Amniotic stem cell (primary cell): Measurements from ENCODE around the gene SCUBE3.

Source experiments
- DNase-seq: peaks from one replicate; lab custom pipeline; 2025; lab: John Stamatoyannopoulos, UW

SCUBE3 gene

GRCh38 chr6:35213824-35214756, at the start of gene SCUBE3:
TSS of gene SCUBE3 (plus strand) at chr6:35213956. CDS start at chr6:35214419, 463 bp downstream.
- no peak for DNase-seq

GRCh38 chr6:35164277-35164676, 49.5 kb upstream of the SCUBE3 start:
- DNase-seq = no peak

GRCh38 chr6:35164868-35165267, 48.9 kb upstream of the SCUBE3 start:
- no peak for DNase-seq

GRCh38 chr6:35165630-35166071, 48.1 kb upstream of the SCUBE3 start:
- no peak for DNase-seq

GRCh38 chr6:35166116-35166515, 47.6 kb upstream of the SCUBE3 start:
- no peak for DNase-seq

GRCh38 chr6:35166520-35166919, 47.2 kb upstream of the SCUBE3 start:
- DNase-seq = no peak

GRCh38 chr6:35167505-35167904, 46.3 kb upstream of the SCUBE3 start:
- no peak for DNase-seq

- DNase-seq = no peak
Measured at GRCh38 chr6:35168461-35168861, 45.3 kb upstream of the SCUBE3 start.

- no peak for DNase-seq
Measured at GRCh38 chr6:35170166-35170565, 43.6 kb upstream of the SCUBE3 start.

- DNase-seq = no peak
Measured at GRCh38 chr6:35170891-35171290, 42.9 kb upstream of the SCUBE3 start.

- DNase-seq = no peak
Measured at GRCh38 chr6:35173044-35173426, 40.7 kb upstream of the SCUBE3 start.

- DNase-seq = no peak
Measured at GRCh38 chr6:35173427-35174087, 40.2 kb upstream of the SCUBE3 start.

GRCh38 chr6:35174088-35174434, 39.7 kb upstream of the SCUBE3 start:
- no peak for DNase-seq

- no peak for DNase-seq
Measured at GRCh38 chr6:35174501-35174900, 39.3 kb upstream of the SCUBE3 start.

GRCh38 chr6:35176301-35177024, 37.3 kb upstream of the SCUBE3 start:
- no peak for DNase-seq

GRCh38 chr6:35177157-35177556, 36.6 kb upstream of the SCUBE3 start:
- DNase-seq = no peak

GRCh38 chr6:35177596-35177995, 36.2 kb upstream of the SCUBE3 start:
- DNase-seq = no peak

GRCh38 chr6:35178012-35178411, 35.7 kb upstream of the SCUBE3 start:
- DNase-seq = no peak

GRCh38 chr6:35178932-35179832, 34.6 kb upstream of the SCUBE3 start:
- DNase-seq = no peak

GRCh38 chr6:35179901-35180535, 33.7 kb upstream of the SCUBE3 start:
- no peak for DNase-seq

GRCh38 chr6:35181308-35181932, 32.3 kb upstream of the SCUBE3 start:
- DNase-seq = peak; percentile 44
